ENCODE measurements around the gene NPW.

DNA sequence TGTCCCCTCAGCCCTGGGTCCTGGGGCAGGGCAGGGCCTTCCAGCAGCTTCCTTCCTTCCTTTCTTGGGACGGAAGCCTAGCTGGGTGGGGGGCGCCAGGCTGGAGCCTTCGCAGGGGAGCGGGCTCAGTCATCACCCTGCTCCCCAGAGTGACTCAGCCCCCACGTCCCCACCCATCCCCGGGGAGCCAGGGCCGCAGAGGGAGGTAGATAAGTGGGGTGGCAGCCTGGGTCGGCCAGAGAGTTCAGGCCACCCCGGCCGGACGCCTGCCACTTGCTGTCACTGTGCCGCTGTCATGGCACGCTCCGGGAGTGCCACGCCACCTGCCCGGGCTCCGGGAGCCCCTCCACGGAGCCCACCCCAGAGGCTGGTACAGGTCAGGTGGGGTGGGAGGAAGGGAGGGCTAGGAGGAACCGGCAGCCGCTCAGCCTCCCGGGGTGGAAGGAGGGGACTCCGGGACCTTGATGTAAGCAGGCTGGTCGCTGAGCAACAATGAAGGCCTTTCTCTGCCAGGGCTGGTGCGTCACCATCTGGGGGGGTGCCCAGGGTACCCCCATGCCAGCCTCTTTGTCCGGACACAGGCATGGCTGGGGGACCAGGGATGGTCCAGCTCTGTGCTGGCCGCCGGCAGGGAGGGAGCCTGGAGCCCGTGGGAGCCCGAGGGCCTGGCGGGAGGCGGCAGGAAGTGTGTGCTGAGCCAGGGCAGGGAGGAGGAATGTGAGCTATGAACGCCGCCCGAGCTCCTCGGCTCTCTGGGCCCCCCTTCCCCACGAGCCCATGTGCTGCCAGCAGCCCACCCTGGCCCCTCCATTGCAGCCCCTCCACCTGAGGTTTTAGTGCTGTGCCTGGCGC lies 13.7 kb downstream of the NPW start:
- TF ChIP-seq EZH2 (IDR thresholded peaks at IDR 0.05) (no peak), POLR2AphosphoS5 (IDR thresholded peaks at IDR 0.05; ENCODE audit: borderline replicate concordance, low read depth, low read length) (no peak)
